ENCODE results near the gene GSG1. TPM values are rescaled to one million over a fixed set of nuclear protein-coding genes. Genes with fewer than 3 reads are reported as not detected.

Gene GSG1
- total and polyA plus RNA-seq, 8 donors: 0.75 to 11.5 (median 2.6) TPM

Other genes starting within 250 kb of the GSG1 start
- gene GPRC5A, start 212.1 kb downstream of the GSG1 start, total RNA-seq: 10 to 100 TPM in 1 of 6 donors, 1 to 10 TPM in 5; 1.9 to 11.0 (median 3.6) TPM
- 1 to 10 TPM in 1 of 2 donors, under 1 TPM in 1; 0.96 to 1.1 TPM for gene GPRC5A, start 212.1 kb downstream of the GSG1 start, polyA plus RNA-seq
- under 1 TPM in 1 of 6 donors, not detected in 5; 0.24 TPM for gene GPRC5D, start 151.5 kb downstream of the GSG1 start, total RNA-seq
- gene GPRC5D, start 151.5 kb downstream of the GSG1 start, polyA plus RNA-seq: under 1 TPM; 0.33 to 0.42 TPM
- gene HEBP1, start 103.4 kb downstream of the GSG1 start, total RNA-seq: 10 to 100 TPM; 37.4 to 57.6 (median 49.1) TPM
- gene HEBP1, start 103.4 kb downstream of the GSG1 start, polyA plus RNA-seq: 10 to 100 TPM; 25.8 to 41.6 TPM
- gene FAM234B, start 59.3 kb downstream of the GSG1 start, total RNA-seq: 1 to 10 TPM; 3.5 to 4.6 (median 4.0) TPM
- gene FAM234B, start 59.3 kb downstream of the GSG1 start, polyA plus RNA-seq: 1 to 10 TPM; 1.1 to 2.3 TPM
- gene EMP1, start 93.1 kb upstream of the GSG1 start, total RNA-seq: 10 to 100 TPM; 11.5 to 43.4 (median 31.4) TPM
- gene EMP1, start 93.1 kb upstream of the GSG1 start, polyA plus RNA-seq: 10 to 100 TPM in 1 of 2 donors, 1 to 10 TPM in 1; 5.8 to 10.2 TPM